D721Med (cell line): Measurements from ENCODE around the gene EPB41L2.

Source experiments
- DNase-seq: peaks from one replicate; pipeline ENCODE4 v3.0.0; 2011; ENCODE audit warnings: low spot score; ENCODE audit not compliant: insufficient read length
- FAIRE-seq: peaks from 2 replicates; lab custom pipeline; 2011; peaks lifted over from hg19 to GRCh38; lab: Jason Lieb, UNC
- TF ChIP-seq, protein P1 (sequence below): IDR thresholded peaks from 2 replicates; pipeline ENCODE4 v1.5.1; 2012; ENCODE audit warnings: mild to moderate bottlenecking, control low read depth; ENCODE audit not compliant: insufficient read depth; ENCODE audit errors: missing control alignments

The EPB41L2 gene

DNA sequence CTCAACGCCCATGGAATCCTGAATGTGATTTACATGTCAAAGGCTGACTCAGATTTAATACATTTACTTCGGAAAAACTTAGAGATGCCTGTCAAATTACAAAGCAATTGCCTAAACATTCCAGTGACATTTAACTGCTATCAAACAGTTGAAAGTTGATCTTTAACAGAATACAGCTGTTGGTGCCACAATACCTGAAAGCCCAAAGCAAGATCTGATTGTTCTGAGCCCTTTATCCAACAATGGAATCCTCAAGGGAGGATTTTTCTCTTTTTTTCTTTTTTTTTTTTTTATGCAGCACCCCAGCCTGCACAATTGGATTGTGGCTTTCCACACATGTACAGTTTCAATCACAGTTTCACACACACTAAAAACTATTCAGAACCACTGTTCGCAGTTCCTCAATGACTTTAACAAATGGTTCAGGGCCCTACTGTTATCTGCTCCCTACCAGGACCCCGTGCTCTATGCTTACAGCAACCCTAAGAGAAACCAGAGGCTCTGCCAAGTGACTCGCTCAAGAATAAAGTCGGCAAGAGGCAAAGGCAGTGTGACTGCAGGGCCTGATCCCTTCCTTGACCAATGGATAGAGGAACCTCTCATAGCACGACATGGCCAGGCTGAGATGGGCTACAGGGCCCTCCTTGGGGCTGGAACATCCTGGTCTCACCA lies 33.3 kb downstream of the EPB41L2 start:
- no peak for FAIRE-seq
- DNase-seq: no peak
- TF ChIP-seq, protein P1, sequence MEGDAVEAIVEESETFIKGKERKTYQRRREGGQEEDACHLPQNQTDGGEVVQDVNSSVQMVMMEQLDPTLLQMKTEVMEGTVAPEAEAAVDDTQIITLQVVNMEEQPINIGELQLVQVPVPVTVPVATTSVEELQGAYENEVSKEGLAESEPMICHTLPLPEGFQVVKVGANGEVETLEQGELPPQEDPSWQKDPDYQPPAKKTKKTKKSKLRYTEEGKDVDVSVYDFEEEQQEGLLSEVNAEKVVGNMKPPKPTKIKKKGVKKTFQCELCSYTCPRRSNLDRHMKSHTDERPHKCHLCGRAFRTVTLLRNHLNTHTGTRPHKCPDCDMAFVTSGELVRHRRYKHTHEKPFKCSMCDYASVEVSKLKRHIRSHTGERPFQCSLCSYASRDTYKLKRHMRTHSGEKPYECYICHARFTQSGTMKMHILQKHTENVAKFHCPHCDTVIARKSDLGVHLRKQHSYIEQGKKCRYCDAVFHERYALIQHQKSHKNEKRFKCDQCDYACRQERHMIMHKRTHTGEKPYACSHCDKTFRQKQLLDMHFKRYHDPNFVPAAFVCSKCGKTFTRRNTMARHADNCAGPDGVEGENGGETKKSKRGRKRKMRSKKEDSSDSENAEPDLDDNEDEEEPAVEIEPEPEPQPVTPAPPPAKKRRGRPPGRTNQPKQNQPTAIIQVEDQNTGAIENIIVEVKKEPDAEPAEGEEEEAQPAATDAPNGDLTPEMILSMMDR: no peak

DNA sequence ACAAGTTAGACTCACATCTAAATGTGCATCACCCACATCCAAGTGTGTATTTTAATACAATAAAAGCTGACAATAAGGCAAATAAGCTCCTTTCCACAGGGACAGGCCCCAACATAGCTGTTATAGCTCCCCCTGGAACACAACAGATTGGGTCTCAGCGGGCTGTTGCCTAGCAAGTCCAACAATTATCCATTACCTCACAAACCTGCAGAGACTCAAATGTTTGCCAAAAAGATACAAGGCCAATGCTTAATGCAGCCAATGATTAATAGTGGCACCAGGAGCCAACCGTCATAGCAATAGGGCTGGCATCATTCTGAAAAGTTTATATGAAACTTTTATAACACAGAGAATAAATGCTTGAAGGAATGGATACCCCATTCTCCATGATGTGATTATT lies 35.7 kb downstream of the EPB41L2 start:
- no peak for FAIRE-seq
- TF ChIP-seq, protein P1: no peak
- no peak for DNase-seq

DNA sequence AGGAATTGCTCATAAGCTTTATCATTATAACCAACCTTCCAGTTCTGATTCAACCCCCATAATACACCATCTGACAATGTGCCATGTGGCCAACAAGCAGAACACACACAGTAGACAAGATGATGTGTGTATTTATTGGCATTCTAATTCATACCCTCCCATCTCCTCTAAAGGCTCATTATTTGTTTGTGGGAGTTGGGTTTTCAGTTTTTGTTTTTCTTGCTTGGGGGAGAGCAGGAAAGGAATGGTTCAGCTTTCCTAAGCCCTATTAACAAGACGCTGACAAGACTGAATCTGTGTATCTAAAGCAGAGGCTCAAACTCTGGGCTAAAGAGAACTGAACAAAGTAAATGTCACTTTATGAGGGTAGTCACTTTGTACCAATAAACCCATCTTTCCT lies 36.8 kb downstream of the EPB41L2 start:
- no peak for FAIRE-seq
- DNase-seq: no peak
- TF ChIP-seq, protein P1: no peak

DNA sequence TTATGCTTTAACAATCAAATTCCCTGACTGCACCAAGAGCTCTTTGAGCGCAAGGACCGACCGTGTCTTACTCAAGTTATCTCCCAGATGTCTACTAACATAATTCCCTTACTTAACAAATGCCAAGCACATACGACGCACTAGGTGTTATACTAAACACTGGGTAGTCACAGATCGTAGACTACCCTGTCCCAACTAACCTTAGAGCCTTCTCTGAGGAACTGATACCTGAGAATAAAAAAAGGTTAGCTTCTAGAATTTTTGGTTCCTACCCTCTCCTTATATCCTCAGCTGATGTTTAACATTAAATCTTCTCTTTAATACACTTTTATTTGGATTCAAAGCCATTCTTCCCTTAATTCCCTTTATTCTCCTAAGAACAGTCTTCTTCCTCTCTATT lies 38.5 kb downstream of the EPB41L2 start:
- DNase-seq: no peak
- FAIRE-seq: no peak
- TF ChIP-seq, protein P1: no peak

DNA sequence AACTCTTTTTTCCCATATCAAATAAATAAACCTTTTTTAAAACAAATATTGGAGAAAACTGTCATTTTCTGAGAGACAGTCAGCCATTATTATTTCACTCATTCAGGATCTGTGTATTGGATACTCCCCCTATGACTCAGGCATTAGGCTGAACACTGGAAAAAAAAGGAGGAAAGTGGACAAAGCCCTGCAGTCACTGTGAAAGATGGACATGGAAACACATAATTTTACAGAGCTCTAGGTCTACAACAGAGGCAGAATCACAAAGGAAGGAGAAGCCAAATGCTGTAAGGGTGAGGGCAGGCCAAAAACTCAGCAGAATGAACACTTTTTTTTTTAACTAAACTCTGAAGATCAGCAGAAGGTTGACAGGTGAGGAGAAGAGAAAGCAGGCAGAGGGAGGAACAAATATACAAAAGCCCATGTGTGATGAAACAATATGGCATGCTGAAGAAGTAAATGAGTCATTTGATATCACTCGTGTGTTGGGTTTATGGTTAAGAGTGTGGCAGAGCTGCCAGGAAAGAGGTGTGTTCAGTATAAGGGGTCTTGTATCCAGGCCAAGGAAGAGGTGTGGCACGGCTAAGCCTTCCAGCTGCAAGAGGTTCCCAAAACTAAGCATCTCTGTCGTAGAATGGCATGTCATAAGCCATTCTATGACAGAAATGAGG lies 39.1 kb downstream of the EPB41L2 start:
- no peak for FAIRE-seq
- TF ChIP-seq, protein P1: no peak

DNA sequence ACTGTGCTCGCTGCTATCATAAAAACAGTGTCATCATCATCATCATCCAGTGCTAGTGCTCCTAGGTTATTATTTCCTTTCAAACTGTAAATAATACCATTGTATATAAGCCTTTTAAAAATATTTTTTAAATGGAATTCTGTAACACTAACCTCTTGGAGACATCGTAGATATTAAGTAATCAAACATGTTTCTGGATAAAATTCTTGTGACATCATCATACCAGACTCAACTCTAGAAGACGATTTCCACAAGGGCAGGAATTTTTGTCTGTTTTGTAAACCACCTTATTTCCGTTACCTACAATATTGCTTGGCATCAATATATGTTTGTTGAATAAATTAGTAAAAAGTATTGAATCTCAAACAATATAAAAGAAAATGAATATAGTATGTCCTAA lies 40.4 kb downstream of the EPB41L2 start:
- TF ChIP-seq, protein P1: no peak
- DNase-seq: no peak
- FAIRE-seq: no peak

More for the DNA sequence above, 39.1 kb downstream of the EPB41L2 start:
- DNase-seq: no peak

DNA sequence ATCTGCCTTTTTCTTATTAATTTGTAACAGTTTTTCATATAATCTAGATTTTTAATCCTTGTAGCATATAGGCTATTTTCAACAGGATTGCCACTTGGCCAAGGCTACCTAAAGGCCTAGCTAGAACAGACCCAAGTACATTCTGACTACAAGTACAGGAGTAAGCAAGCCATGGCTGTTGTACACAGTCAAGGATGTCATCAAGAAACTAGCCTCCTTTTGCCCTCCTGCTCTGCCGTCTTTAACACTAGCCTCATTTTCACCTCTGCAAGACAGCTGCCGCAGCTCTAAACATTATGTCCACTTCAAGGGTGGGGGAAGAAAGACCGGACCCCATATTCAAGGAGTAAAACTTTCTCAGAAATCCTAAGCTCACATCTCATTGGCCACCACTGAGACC lies 45.1 kb downstream of the EPB41L2 start:
- TF ChIP-seq, protein P1: no peak
- FAIRE-seq (no peak), DNase-seq (no peak)
